ENCODE results near the gene CRNKL1. TPM values are rescaled to one million over a fixed set of nuclear protein-coding genes. Genes with fewer than 3 reads are reported as not detected.

CRNKL1 gene
- total RNA-seq, 1 experiment from 2014 or later, result 6.7 TPM

DNA sequence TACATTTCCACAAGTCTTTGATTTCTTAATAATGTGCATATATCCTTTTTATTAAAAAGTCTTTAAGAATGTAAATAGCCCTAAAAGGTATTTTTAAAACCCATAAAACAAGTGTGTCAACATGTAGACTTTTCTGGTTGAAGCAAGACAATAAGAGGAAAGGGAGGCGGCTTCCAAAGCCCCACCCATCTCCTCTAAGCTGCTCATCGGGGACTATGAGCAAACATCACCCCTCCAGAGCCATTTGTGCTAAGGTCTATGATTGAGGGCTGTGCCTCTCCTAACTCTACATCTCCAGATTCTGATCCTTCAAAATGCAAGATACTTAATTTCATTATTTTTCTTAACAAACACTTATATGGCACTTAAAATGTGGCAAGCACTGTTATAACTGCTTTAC, 37.6 kb downstream of the CRNKL1 start:
- intact Hi-C loops (cut with micrococcal nuclease; ENCODE audit: unreplicated experiment), result no loop called here
- H3K36me3 Mint-ChIP-seq (ENCODE audit: insufficient read depth, unreplicated experiment), result peaks cover 13% of the 10 kb centered on the region
- BruUV-seq (replicated peaks), result no TSS peak
- TF ChIP-seq, protein P1, sequence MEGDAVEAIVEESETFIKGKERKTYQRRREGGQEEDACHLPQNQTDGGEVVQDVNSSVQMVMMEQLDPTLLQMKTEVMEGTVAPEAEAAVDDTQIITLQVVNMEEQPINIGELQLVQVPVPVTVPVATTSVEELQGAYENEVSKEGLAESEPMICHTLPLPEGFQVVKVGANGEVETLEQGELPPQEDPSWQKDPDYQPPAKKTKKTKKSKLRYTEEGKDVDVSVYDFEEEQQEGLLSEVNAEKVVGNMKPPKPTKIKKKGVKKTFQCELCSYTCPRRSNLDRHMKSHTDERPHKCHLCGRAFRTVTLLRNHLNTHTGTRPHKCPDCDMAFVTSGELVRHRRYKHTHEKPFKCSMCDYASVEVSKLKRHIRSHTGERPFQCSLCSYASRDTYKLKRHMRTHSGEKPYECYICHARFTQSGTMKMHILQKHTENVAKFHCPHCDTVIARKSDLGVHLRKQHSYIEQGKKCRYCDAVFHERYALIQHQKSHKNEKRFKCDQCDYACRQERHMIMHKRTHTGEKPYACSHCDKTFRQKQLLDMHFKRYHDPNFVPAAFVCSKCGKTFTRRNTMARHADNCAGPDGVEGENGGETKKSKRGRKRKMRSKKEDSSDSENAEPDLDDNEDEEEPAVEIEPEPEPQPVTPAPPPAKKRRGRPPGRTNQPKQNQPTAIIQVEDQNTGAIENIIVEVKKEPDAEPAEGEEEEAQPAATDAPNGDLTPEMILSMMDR (IDR thresholded peaks at IDR 0.05; ENCODE audit: unreplicated experiment), result no peak
- H3K27ac Mint-ChIP-seq (ENCODE audit: unreplicated experiment), result no peak overlapping the region
- no peaks in the 10 kb centered on the region for H3K9me3 Mint-ChIP-seq (ENCODE audit: low read depth, unreplicated experiment)
- H3K4me1 Mint-ChIP-seq (ENCODE audit: low read depth, unreplicated experiment), result peaks cover 9% of the 10 kb centered on the region
- H3K27me3 Mint-ChIP-seq (ENCODE audit: unreplicated experiment), result no peaks in the 10 kb centered on the region
- CTCF ChIA-PET, result no interaction called here
- DNase-seq, result no peak
- no peak overlapping the region for H3K4me3 Mint-ChIP-seq (ENCODE audit: low read depth, unreplicated experiment)

DNA sequence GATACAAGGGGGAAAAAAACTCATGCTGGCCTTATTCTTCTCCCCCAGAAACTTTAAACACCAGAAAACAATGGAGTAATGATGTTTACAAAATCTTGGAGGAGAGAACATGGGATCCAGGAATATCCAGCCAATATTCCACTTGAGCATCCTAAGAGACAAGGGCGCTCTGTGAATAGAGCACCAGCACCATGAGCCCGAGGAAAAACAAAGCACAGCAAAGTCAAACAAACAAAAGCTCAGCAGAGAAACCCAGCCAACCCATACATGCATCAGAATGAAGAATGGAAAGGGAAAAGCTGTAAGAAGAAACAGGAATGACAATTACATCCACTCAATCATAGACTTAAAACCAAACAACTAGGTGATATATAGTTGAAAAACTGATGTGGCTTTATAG, 39.7 kb downstream of the CRNKL1 start:
- no peak overlapping the region for H3K27ac Mint-ChIP-seq (ENCODE audit: unreplicated experiment)
- no TSS peak for BruUV-seq (replicated peaks)

DNA sequence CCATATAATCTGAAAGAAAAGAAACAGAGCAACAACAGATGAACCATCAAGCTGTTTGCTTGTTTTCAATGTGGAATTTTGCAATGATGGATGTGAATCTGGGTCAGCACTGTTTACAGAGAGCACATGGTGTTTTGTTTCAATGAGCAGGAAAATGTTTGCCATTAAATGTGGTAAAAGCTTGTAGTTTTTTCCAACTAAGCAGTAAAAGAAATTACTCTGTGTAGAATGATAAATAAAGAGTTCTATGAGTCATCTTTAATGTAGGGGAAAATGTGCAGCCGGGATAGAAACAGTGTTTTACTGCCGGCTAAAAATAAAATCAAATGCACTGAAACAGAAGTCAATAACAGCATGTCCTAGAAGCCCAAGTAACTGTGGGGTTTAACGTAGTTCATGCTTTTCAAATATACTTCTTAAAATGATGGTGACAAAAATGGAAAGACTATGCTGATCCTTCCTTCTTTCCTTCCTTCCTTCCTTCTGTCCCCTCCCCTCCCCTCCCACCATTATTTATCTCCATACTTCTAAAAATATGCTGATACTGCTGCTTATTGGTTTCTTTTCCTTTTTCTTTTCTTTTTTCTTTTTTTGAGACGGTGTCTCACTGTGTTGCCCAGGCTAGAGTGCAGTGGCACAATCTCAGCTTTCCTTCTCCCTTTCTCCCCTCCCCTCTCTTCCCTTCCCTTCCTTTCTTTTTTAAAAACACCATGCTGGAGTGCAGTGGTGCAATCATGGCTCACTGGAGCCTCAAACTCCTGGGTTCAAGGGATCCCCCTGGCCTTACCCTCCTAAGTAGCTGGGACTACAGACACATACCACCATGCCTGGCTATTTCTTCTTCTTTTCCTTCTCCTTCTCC, 41.4 kb downstream of the CRNKL1 start:
- TF ChIP-seq, protein P1 (IDR thresholded peaks at IDR 0.05; ENCODE audit: unreplicated experiment), result no peak
- DNase-seq, result no peak
- Mint-ChIP-seq H3K36me3 (ENCODE audit: insufficient read depth, unreplicated experiment) (no peaks in the 10 kb centered on the region), H3K9me3 (ENCODE audit: low read depth, unreplicated experiment) (no peaks in the 10 kb centered on the region), H3K27me3 (ENCODE audit: unreplicated experiment) (no peaks in the 10 kb centered on the region), H3K4me1 (ENCODE audit: low read depth, unreplicated experiment) (no peaks in the 10 kb centered on the region), H3K4me3 (ENCODE audit: low read depth, unreplicated experiment) (no peak overlapping the region), H3K27ac (ENCODE audit: unreplicated experiment) (no peak overlapping the region)
- intact Hi-C loops (cut with micrococcal nuclease; ENCODE audit: unreplicated experiment), result no loop called here
- CTCF ChIA-PET, result no interaction called here
- BruUV-seq (replicated peaks), result no TSS peak

More for the DNA sequence above, 39.7 kb downstream of the CRNKL1 start:
- intact Hi-C loops (cut with micrococcal nuclease; ENCODE audit: unreplicated experiment), result no loop called here
- Mint-ChIP-seq H3K4me1 (ENCODE audit: low read depth, unreplicated experiment) (no peaks in the 10 kb centered on the region), H3K9me3 (ENCODE audit: low read depth, unreplicated experiment) (no peaks in the 10 kb centered on the region), H3K4me3 (ENCODE audit: low read depth, unreplicated experiment) (no peak overlapping the region), H3K27me3 (ENCODE audit: unreplicated experiment) (no peaks in the 10 kb centered on the region), H3K36me3 (ENCODE audit: insufficient read depth, unreplicated experiment) (peaks cover 9% of the 10 kb centered on the region)
- CTCF ChIA-PET, result no interaction called here
- TF ChIP-seq, protein P1 (IDR thresholded peaks at IDR 0.05; ENCODE audit: unreplicated experiment), result no peak
- DNase-seq, result no peak

DNA sequence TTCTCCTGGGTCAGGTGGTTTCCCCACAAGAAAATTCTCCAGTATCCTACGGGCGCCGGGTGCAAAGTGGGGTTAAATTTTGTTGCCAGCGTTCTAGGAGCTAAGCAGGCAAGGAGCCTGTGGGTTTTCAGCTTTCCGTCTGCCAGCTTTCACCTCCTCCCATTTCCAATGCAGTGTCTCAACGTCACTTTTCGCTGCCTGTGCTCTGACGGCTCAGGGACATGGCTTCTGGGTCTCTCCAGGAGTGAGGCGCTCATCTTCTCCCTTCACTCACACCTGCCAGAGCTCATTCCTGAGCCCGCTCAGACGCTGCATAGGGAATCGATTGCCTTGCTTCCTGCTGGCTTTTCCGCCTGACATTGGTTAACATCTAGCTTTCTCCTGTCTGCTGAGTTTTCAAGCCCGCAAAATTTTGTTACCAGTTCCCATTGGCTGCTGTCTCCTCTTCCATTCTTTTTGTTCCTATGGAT, 42.4 kb downstream of the CRNKL1 start:
- no peak for DNase-seq
- Mint-ChIP-seq H3K36me3 (ENCODE audit: insufficient read depth, unreplicated experiment) (no peaks in the 10 kb centered on the region), H3K27ac (ENCODE audit: unreplicated experiment) (no peak overlapping the region), H3K27me3 (ENCODE audit: unreplicated experiment) (no peaks in the 10 kb centered on the region), H3K9me3 (ENCODE audit: low read depth, unreplicated experiment) (no peaks in the 10 kb centered on the region), H3K4me3 (ENCODE audit: low read depth, unreplicated experiment) (no peak overlapping the region), H3K4me1 (ENCODE audit: low read depth, unreplicated experiment) (no peaks in the 10 kb centered on the region)
- TF ChIP-seq, protein P1 (IDR thresholded peaks at IDR 0.05; ENCODE audit: unreplicated experiment), result no peak
- CTCF ChIA-PET, result no interaction called here
- no TSS peak for BruUV-seq (replicated peaks)
- intact Hi-C loops (cut with micrococcal nuclease; ENCODE audit: unreplicated experiment), result no loop called here

Measured in Calu3 (cell line).